ENCODE results near the gene ATP1B1.
"Not testable (repeated sequence)": the region's sequence is repeated elsewhere in the genome, so short reads cannot be mapped to it uniquely, and the experiment has no call there.

ATP1B1 gene

GRCh38 chr1:169118227-169118626, 11.7 kb downstream of the ATP1B1 start:
- no peak for DNase-seq

- DNase-seq, result no peak
Observed at GRCh38 chr1:169119405-169119804, 12.9 kb downstream of the ATP1B1 start.

GRCh38 chr1:169120066-169120465, 13.6 kb downstream of the ATP1B1 start:
- no peak for DNase-seq

GRCh38 chr1:169121146-169121923, 14.8 kb downstream of the ATP1B1 start:
- DNase-seq, result no peak

GRCh38 chr1:169122976-169123375, 16.5 kb downstream of the ATP1B1 start:
- no peak for DNase-seq

- DNase-seq, result no peak
Observed at GRCh38 chr1:169124459-169124858, 18.0 kb downstream of the ATP1B1 start.

- not testable (repeated sequence) for DNase-seq
Observed at GRCh38 chr1:169125597-169125996, 19.1 kb downstream of the ATP1B1 start.

GRCh38 chr1:169126335-169126734, 19.8 kb downstream of the ATP1B1 start:
- no peak for DNase-seq

- no peak for DNase-seq
Observed at GRCh38 chr1:169127305-169127704, 20.8 kb downstream of the ATP1B1 start.

- no peak for DNase-seq
Observed at GRCh38 chr1:169128562-169128961, 22.1 kb downstream of the ATP1B1 start.

GRCh38 chr1:169129109-169129784, 22.8 kb downstream of the ATP1B1 start:
- DNase-seq, result no peak

GRCh38 chr1:169130683-169131082, 24.2 kb downstream of the ATP1B1 start:
- no peak for DNase-seq

GRCh38 chr1:169132512-169133227, 26.2 kb downstream of the ATP1B1 start:
- no peak for DNase-seq

GRCh38 chr1:169133228-169133576, 26.7 kb downstream of the ATP1B1 start:
- DNase-seq, result no peak

GRCh38 chr1:169133801-169134502, 27.5 kb downstream of the ATP1B1 start:
- peak in 1 of 2 experiments; percentile 7 for DNase-seq

GRCh38 chr1:169137357-169137756, 30.9 kb downstream of the ATP1B1 start:
- DNase-seq, result no peak

GRCh38 chr1:169138866-169139670, 32.6 kb downstream of the ATP1B1 start:
- no peak for DNase-seq

- no peak for DNase-seq
Observed at GRCh38 chr1:169141356-169141755, 34.9 kb downstream of the ATP1B1 start.

- DNase-seq, result no peak
Observed at GRCh38 chr1:169142129-169142528, 35.6 kb downstream of the ATP1B1 start.

- no peak for DNase-seq
Observed at GRCh38 chr1:169143346-169143745, 36.9 kb downstream of the ATP1B1 start.

GRCh38 chr1:169143984-169144383, 37.5 kb downstream of the ATP1B1 start:
- DNase-seq, result no peak

GRCh38 chr1:169144941-169145626, 38.6 kb downstream of the ATP1B1 start:
- no peak for DNase-seq
